HepG2 (cell line): ENCODE measurements around the gene NCOA6. TPM values are rescaled to one million over a fixed set of nuclear protein-coding genes. Genes with fewer than 3 reads are reported as not detected.

ENCODE experiments used
- CBX5 ChIP-seq: sonication (generic); formaldehyde crosslinking; IDR thresholded peaks from 2 replicates; pipeline ENCODE4 v1.4.0; 2020; ENCODE audit warnings: missing genetic modification reagents, borderline replicate concordance
- CREB1 ChIP-seq, 2 experiments: fragments of 450-650 bp in 1 of 2; IDR thresholded peaks; 2 replicates each; pipeline ENCODE4 v1.6.1; 2016 to 2017; ENCODE audit warnings: control low read depth in 1 of 2, mild to moderate bottlenecking in 1 of 2, missing compliant biosample characterization in 1 of 2, missing genetic modification characterization in 1 of 2
- ERF ChIP-seq: IDR thresholded peaks from 2 replicates; pipeline ENCODE4 v1.6.1; 2018; ENCODE audit warnings: missing biosample characterization, missing genetic modification reagents
- HDAC2 ChIP-seq: sonication (generic); formaldehyde crosslinking; IDR thresholded peaks from 2 replicates; pipeline ENCODE4 v1.4.0; 2020; ENCODE audit warnings: missing genetic modification reagents
- MTA1 ChIP-seq: sonication (generic); formaldehyde crosslinking; IDR thresholded peaks from 2 replicates; pipeline ENCODE4 v1.4.0; 2020; ENCODE audit warnings: missing genetic modification reagents, mild to moderate bottlenecking, borderline replicate concordance
- NFE2 ChIP-seq: sonication (generic); formaldehyde crosslinking; IDR thresholded peaks from 2 replicates; pipeline ENCODE4 v1.4.0; 2020; ENCODE audit warnings: missing genetic modification reagents
- PHF8 ChIP-seq: sonication (generic); formaldehyde crosslinking; IDR thresholded peaks from 2 replicates; pipeline ENCODE4 v1.5.0; 2020; ENCODE audit warnings: missing genetic modification reagents
- RAD51 ChIP-seq: fragments of 450-650 bp; IDR thresholded peaks from 2 replicates; pipeline ENCODE4 v1.6.1; 2016; ENCODE audit warnings: borderline replicate concordance
- SOX13 ChIP-seq, 3 experiments: fragments of 450-650 bp in 1 of 3; sonication (generic) in 1 of 3; formaldehyde crosslinking in 1 of 3; IDR thresholded peaks in 2 of 3; conservative IDR thresholded peaks in 1 of 3; 2 replicates each; pipeline versions ENCODE4 v1.5.0 to v1.6.1; 2016 to 2020; ENCODE audit warnings: antibody characterized with exemption in 1 of 3, mild to moderate bottlenecking in 1 of 3, missing compliant biosample characterization in 1 of 3, missing genetic modification reagents in 1 of 3, moderate library complexity in 1 of 3
- SOX5 ChIP-seq: IDR thresholded peaks from 2 replicates; pipeline ENCODE4 v1.6.1; 2016; ENCODE audit warnings: borderline replicate concordance
- SSRP1 ChIP-seq: IDR thresholded peaks from 2 replicates; pipeline ENCODE4 v1.6.1; 2016; ENCODE audit warnings: control low read depth
- TARDBP ChIP-seq: sonication (generic); formaldehyde crosslinking; IDR thresholded peaks from 2 replicates; pipeline ENCODE4 v1.8.0; 2022; ENCODE audit warnings: mild to moderate bottlenecking, missing genetic modification reagents
- ZNF253 ChIP-seq: sonication (generic); formaldehyde crosslinking; IDR thresholded peaks from 2 replicates; pipeline ENCODE4 v1.8.0; 2022; ENCODE audit warnings: mild to moderate bottlenecking, missing genetic modification reagents, borderline replicate concordance
- ZNF256 ChIP-seq: sonication (generic); formaldehyde crosslinking; conservative IDR thresholded peaks from 2 replicates; pipeline ENCODE4 v1.4.0; 2020; ENCODE audit warnings: missing genetic modification reagents
- ZNF530 ChIP-seq: sonication (generic); formaldehyde crosslinking; IDR thresholded peaks from 2 replicates; pipeline ENCODE4 v1.5.0; 2020; ENCODE audit warnings: low read depth, mild to moderate bottlenecking, missing genetic modification reagents
- ZSCAN12 ChIP-seq: sonication (generic); formaldehyde crosslinking; IDR thresholded peaks from 2 replicates; pipeline ENCODE4 v1.9.0; 2021; ENCODE audit warnings: mild to moderate bottlenecking, missing genetic modification reagents
- polyA plus RNA-seq, 8 experiments: library from polyadenylated mRNA; depleted of rRNA in 3 of 8; stranded (reverse) in 7 of 8; unstranded in 1 of 8; fragments of >200 nt; fragmentation: Illumina TruSeq in 4 of 8; extraction: Trizol in 4 of 8; gene quantifications; 2 replicates each; pipeline versions ENCODE4 v1.2.1 to v1.2.3, GENCODE V29; 2011 to 2016; ENCODE audit warnings: low read depth in 4 of 8, missing spikeins in 1 of 8, mixed read lengths in 1 of 8; ENCODE audit not compliant: insufficient read depth in 1 of 8
- total RNA-seq, 5 experiments: library from RNA; depleted of rRNA; stranded (reverse); fragments of >200 nt; fragmentation: Illumina TruSeq; extraction: Trizol; gene quantifications; 2 replicates each; pipeline ENCODE4 v1.2.3, GENCODE V29; 2016; ENCODE audit warnings: low read depth in 1 of 5
- TF ChIP-seq, protein P1 (sequence below), 2 experiments: sonication (generic) in 1 of 2; formaldehyde crosslinking in 1 of 2; IDR thresholded peaks; 2 replicates each; pipeline versions ENCODE4 v1.5.1 to v1.6.1; 2011 to 2020; ENCODE audit warnings: borderline replicate concordance in 1 of 2, low read depth in 1 of 2, low read length in 1 of 2, mild to moderate bottlenecking in 1 of 2, missing genetic modification reagents in 1 of 2, moderate library complexity in 1 of 2
- TF ChIP-seq, protein P2 (sequence below): sonication (generic); formaldehyde crosslinking; IDR thresholded peaks from 2 replicates; pipeline ENCODE4 v1.8.0; 2022; ENCODE audit warnings: mild to moderate bottlenecking, missing genetic modification reagents
- TF ChIP-seq, protein P3 (sequence below): IDR thresholded peaks from 2 replicates; pipeline ENCODE4 v1.6.1; 2016; ENCODE audit warnings: mild to moderate bottlenecking, missing biosample characterization, missing genetic modification reagents
- TF ChIP-seq, protein P4 (sequence below): sonication (generic); formaldehyde crosslinking; IDR thresholded peaks from 2 replicates; pipeline ENCODE4 v1.4.0; 2020; ENCODE audit warnings: missing genetic modification reagents, borderline replicate concordance

NCOA6 gene
- total and polyA plus RNA-seq, 2 of the 13 experiments (the other 11 are each of a cell fraction or from before 2014, with no cell fraction given): 11.2 to 29.3 TPM

DNA sequence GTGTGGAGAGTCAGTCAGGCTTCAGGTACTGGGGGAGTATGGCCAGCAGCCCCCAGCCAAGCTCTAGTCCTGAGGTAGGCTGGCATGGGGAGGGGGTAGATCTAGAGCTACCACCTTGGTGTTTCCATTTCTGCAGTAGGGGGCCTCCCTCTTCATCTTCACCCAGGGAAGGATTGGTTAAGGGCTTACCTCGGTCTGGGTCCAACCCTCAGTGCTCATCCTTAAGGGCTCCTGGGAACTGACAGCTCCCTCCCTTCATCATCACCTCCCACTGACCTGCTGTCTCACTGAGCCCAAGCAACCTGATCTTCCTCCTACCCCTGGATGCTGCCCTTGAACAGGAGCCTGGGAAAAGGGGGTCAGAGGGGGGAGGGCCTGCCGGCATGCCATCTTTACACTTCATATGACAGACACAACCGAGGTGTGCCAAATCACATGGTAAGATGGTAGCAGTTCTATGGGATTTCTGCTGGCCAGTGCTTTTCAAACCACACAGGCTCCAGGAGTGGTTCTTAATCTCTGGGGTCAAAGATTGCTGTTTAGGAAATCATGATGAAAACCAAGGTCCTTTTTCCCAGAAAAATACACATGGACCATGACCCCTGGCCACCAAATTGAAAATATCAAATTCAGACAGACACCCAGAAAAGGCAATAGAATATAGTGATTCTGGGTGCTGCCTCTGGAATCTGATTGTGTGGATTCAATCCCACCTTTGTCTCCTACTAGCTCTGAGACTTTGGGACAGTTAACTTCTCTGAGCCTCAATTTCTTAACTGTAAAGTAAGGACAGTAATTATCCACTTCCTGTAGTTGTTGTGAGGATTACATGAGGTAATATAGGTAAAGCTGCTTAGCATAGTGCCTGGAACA lies 118.3 kb downstream of the NCOA6 start (continued):
- TF ChIP-seq, protein P1, sequence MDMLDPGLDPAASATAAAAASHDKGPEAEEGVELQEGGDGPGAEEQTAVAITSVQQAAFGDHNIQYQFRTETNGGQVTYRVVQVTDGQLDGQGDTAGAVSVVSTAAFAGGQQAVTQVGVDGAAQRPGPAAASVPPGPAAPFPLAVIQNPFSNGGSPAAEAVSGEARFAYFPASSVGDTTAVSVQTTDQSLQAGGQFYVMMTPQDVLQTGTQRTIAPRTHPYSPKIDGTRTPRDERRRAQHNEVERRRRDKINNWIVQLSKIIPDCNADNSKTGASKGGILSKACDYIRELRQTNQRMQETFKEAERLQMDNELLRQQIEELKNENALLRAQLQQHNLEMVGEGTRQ (IDR thresholded peaks at IDR 0.05; ENCODE audit: low read depth, low read length): no peak
- TF ChIP-seq, protein P1 (CRISPR knock-in tag; IDR thresholded peaks at IDR 0.05; ENCODE audit: borderline replicate concordance): 0 out of 2 replicates have a peak, but pooled peaks have one; percentile 27
- TF ChIP-seq SOX13 (IDR thresholded peaks at IDR 0.05) (0 out of 2 replicates have a peak, but pooled peaks have one; percentile 24), SOX13 (CRISPR knock-in tag; conservative IDR thresholded peaks at IDR 0.05 in 1 of 2, IDR thresholded peaks at IDR 0.05 in 1 of 2) (peak in 1 of 2 experiments; percentile 67; a peak in 2 of 4 replicates), ZNF256 (CRISPR knock-in tag) (no peak), SOX5 (CRISPR knock-in tag) (peak; percentile 56; the same call in 1 of the 2 replicates), CBX5 (CRISPR knock-in tag) (no peak), CREB1 (IDR thresholded peaks at IDR 0.05) (no peak), CREB1 (CRISPR knock-in tag; IDR thresholded peaks at IDR 0.05) (peak; percentile 68; the same call in 1 of the 2 replicates), HDAC2 (peak; percentile 83), ERF (CRISPR knock-in tag) (0 out of 2 replicates have a peak, but pooled peaks have one; percentile 76), NFE2 (CRISPR knock-in tag) (no peak), RAD51 (no peak), ZSCAN12 (no peak), ZNF530 (CRISPR knock-in tag) (no peak; the same call in 1 of the 2 replicates), MTA1 (CRISPR knock-in tag) (peak; percentile 51), PHF8 (peak; percentile 39), ZNF253 (CRISPR knock-in tag) (no peak), TARDBP (CRISPR knock-in tag) (peak; percentile 79; the same call in 1 of the 2 replicates), SSRP1 (CRISPR knock-in tag) (0 out of 2 replicates have a peak, but pooled peaks have one; percentile 1)
- TF ChIP-seq, protein P2, sequence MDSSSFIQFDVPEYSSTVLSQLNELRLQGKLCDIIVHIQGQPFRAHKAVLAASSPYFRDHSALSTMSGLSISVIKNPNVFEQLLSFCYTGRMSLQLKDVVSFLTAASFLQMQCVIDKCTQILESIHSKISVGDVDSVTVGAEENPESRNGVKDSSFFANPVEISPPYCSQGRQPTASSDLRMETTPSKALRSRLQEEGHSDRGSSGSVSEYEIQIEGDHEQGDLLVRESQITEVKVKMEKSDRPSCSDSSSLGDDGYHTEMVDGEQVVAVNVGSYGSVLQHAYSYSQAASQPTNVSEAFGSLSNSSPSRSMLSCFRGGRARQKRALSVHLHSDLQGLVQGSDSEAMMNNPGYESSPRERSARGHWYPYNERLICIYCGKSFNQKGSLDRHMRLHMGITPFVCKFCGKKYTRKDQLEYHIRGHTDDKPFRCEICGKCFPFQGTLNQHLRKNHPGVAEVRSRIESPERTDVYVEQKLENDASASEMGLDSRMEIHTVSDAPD (CRISPR knock-in tag): peak; percentile 70
- TF ChIP-seq, protein P3, sequence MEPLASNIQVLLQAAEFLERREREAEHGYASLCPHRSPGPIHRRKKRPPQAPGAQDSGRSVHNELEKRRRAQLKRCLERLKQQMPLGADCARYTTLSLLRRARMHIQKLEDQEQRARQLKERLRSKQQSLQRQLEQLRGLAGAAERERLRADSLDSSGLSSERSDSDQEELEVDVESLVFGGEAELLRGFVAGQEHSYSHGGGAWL (CRISPR knock-in tag): 0 out of 2 replicates have a peak, but pooled peaks have one; percentile 24
- TF ChIP-seq, protein P4, sequence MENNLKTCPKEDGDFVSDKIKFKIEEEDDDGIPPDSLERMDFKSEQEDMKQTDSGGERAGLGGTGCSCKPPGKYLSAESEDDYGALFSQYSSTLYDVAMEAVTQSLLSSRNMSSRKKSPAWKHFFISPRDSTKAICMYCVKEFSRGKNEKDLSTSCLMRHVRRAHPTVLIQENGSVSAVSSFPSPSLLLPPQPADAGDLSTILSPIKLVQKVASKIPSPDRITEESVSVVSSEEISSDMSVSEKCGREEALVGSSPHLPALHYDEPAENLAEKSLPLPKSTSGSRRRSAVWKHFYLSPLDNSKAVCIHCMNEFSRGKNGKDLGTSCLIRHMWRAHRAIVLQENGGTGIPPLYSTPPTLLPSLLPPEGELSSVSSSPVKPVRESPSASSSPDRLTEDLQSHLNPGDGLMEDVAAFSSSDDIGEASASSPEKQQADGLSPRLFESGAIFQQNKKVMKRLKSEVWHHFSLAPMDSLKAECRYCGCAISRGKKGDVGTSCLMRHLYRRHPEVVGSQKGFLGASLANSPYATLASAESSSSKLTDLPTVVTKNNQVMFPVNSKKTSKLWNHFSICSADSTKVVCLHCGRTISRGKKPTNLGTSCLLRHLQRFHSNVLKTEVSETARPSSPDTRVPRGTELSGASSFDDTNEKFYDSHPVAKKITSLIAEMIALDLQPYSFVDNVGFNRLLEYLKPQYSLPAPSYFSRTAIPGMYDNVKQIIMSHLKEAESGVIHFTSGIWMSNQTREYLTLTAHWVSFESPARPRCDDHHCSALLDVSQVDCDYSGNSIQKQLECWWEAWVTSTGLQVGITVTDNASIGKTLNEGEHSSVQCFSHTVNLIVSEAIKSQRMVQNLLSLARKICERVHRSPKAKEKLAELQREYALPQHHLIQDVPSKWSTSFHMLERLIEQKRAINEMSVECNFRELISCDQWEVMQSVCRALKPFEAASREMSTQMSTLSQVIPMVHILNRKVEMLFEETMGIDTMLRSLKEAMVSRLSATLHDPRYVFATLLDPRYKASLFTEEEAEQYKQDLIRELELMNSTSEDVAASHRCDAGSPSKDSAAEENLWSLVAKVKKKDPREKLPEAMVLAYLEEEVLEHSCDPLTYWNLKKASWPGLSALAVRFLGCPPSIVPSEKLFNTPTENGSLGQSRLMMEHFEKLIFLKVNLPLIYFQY (CRISPR knock-in tag): peak; percentile 68
